DOHH2 (cell line): ENCODE measurements around the gene LIFR.

Experiments
- H3F3A ChIP-seq: fragments of 200-600 bp; sonication (generic), shearing (Covaris generic); 2 replicates; pipeline ENCODE4 v1.6.0; 2016; ENCODE audit warnings: antibody characterized with exemption, mild to moderate bottlenecking; ENCODE audit not compliant: control insufficient read depth, insufficient read depth
- H3K27ac ChIP-seq: fragments of 200-600 bp; sonication (generic); 2 replicates; pipeline ENCODE4 v1.5.1; 2014; ENCODE audit warnings: low read depth, mild to moderate bottlenecking, low read length, moderate library complexity
- H3K27me3 ChIP-seq: fragments of 200-600 bp; sonication (generic); 2 replicates; pipeline ENCODE4 v1.6.1; 2014; ENCODE audit warnings: mild to moderate bottlenecking, low read length, mixed read lengths; ENCODE audit not compliant: control insufficient read depth
- H3K36me3 ChIP-seq: fragments of 200-600 bp; sonication (generic); 2 replicates; pipeline ENCODE4 v1.6.1; 2014; ENCODE audit warnings: mild to moderate bottlenecking, low read length, moderate library complexity, mixed read lengths; ENCODE audit not compliant: control insufficient read depth
- H3K4me1 ChIP-seq: fragments of 200-600 bp; sonication (generic); 2 replicates; pipeline ENCODE4 v1.6.1; 2014; ENCODE audit warnings: mild to moderate bottlenecking, low read length, mixed read lengths; ENCODE audit not compliant: control insufficient read depth
- H3K4me2 ChIP-seq: fragments of 200-600 bp; sonication (generic); 2 replicates; pipeline ENCODE4 v1.6.0; 2014; ENCODE audit warnings: mild to moderate bottlenecking, low read length, moderate library complexity
- H3K4me3 ChIP-seq: fragments of 200-600 bp; sonication (generic); 2 replicates; pipeline ENCODE4 v1.5.1; 2014; ENCODE audit warnings: mild to moderate bottlenecking, low read length, mixed read lengths
- H3K79me2 ChIP-seq: fragments of 200-600 bp; sonication (generic); 2 replicates; pipeline ENCODE4 v1.6.1; 2014; ENCODE audit warnings: mild to moderate bottlenecking, low read length, mixed read lengths; ENCODE audit not compliant: control insufficient read depth
- H3K9me2 ChIP-seq: fragments of 200-600 bp; sonication (generic); replicated peaks from 2 replicates; pipeline ENCODE4 v1.6.1; 2014; ENCODE audit warnings: mild to moderate bottlenecking, low read length, mixed read lengths; ENCODE audit not compliant: control insufficient read depth
- H3K9me3 ChIP-seq: fragments of 200-600 bp; sonication (generic); 2 replicates; pipeline ENCODE4 v1.6.1; 2014; ENCODE audit warnings: antibody characterized with exemption, low read length, mixed read lengths; ENCODE audit not compliant: control insufficient read depth, insufficient read depth
- H4K20me1 ChIP-seq: fragments of 200-600 bp; sonication (generic); 2 replicates; pipeline ENCODE4 v1.6.0; 2014; ENCODE audit warnings: low read depth, mild to moderate bottlenecking, antibody characterized with exemption, low read length, moderate library complexity; ENCODE audit not compliant: control insufficient read depth, insufficient read depth
- CTCF ChIP-seq: fragments of 200-600 bp; sonication (generic); IDR thresholded peaks from one replicate; pipeline ENCODE4 v1.5.1; 2014; ENCODE audit warnings: antibody characterized with exemption, mild to moderate bottlenecking, low read depth, low read length; ENCODE audit not compliant: poor library complexity, severe bottlenecking
- EZH2phosphoT487 ChIP-seq: fragments of 200-600 bp; sonication (generic); IDR thresholded peaks from 2 replicates; pipeline ENCODE4 v1.6.1; 2017; ENCODE audit warnings: borderline replicate concordance, mild to moderate bottlenecking, antibody characterized with exemption, low read length, moderate library complexity, mixed read lengths

LIFR gene

GRCh38 chr5:38479315-38479904 lies 77.0 kb downstream of the LIFR start:
- no peaks in the 10 kb centered on the region for H4K20me1 ChIP-seq
- H3F3A ChIP-seq, result no peaks in the 10 kb centered on the region
- H3K4me2 ChIP-seq, result no peak overlapping the region
- no peaks in the 10 kb centered on the region for H3K36me3 ChIP-seq
- no peaks in the 10 kb centered on the region for H3K9me2 ChIP-seq
- no peaks in the 10 kb centered on the region for H3K79me2 ChIP-seq
- no peak overlapping the region for H3K4me3 ChIP-seq
- H3K9me3 ChIP-seq, result no peaks in the 10 kb centered on the region
- peaks cover 11% of the 10 kb centered on the region for H3K27me3 ChIP-seq
- H3K4me1 ChIP-seq, result no peaks in the 10 kb centered on the region
- H3K27ac ChIP-seq, result no peak overlapping the region
- no peak for TF ChIP-seq CTCF
- no peak for TF ChIP-seq EZH2phosphoT487

GRCh38 chr5:38478878-38479277 lies 77.6 kb downstream of the LIFR start:
- Histone ChIP-seq H3K4me2 (no peak overlapping the region), H3F3A (no peaks in the 10 kb centered on the region), H3K79me2 (no peaks in the 10 kb centered on the region), H3K27ac (no peak overlapping the region), H3K9me2 (no peaks in the 10 kb centered on the region), H3K27me3 (peaks cover 15% of the 10 kb centered on the region), H3K9me3 (no peaks in the 10 kb centered on the region), H3K4me1 (no peaks in the 10 kb centered on the region), H4K20me1 (no peaks in the 10 kb centered on the region), H3K4me3 (no peak overlapping the region), H3K36me3 (no peaks in the 10 kb centered on the region)
- TF ChIP-seq EZH2phosphoT487 (no peak), CTCF (no peak)

GRCh38 chr5:38478166-38478565 lies 78.3 kb downstream of the LIFR start:
- Histone ChIP-seq H3K9me3 (no peaks in the 10 kb centered on the region), H3K27me3 (peaks cover 16% of the 10 kb centered on the region), H3K9me2 (no peaks in the 10 kb centered on the region), H3F3A (no peaks in the 10 kb centered on the region), H3K27ac (no peak overlapping the region), H4K20me1 (no peaks in the 10 kb centered on the region), H3K4me2 (no peak overlapping the region), H3K36me3 (no peaks in the 10 kb centered on the region), H3K79me2 (no peaks in the 10 kb centered on the region), H3K4me1 (no peaks in the 10 kb centered on the region), H3K4me3 (no peak overlapping the region)
- TF ChIP-seq CTCF (no peak), EZH2phosphoT487 (no peak)
